Lung (tissue), 12 donors: Measurements from ENCODE around the gene IQGAP2. TPM values are rescaled to one million over a fixed set of nuclear protein-coding genes. Genes with fewer than 3 reads are reported as not detected.

ENCODE experiments used
- ATAC-seq: fragments of 200-7000 bp; cut with Tn5 transposase; one replicate; pipeline ENCODE4 v1.9.1; 2020; ENCODE audit warnings: moderate number of reproducible peaks; ENCODE audit not compliant: insufficient read depth, low FRiP score
- DNase-seq, 3 donors: peaks; one replicate each; pipeline ENCODE4 v3.0.0-alpha.2; 2013 to 2017
- H3K27ac ChIP-seq, 2 donors: one replicate each; pipeline ENCODE4 v1.5.1; 2013; ENCODE audit warnings: mild to moderate bottlenecking in 2 of 2, moderate library complexity in 2 of 2, control low read depth in 1 of 2, inconsistent platforms in 1 of 2, low read depth in 1 of 2, low read length in 1 of 2
- H3K27me3 ChIP-seq, 3 donors: one replicate each; pipeline ENCODE4 v1.5.1; 2013; ENCODE audit warnings: low read length in 2 of 3; ENCODE audit not compliant: control insufficient read depth in 3 of 3, insufficient read depth in 3 of 3
- H3K36me3 ChIP-seq, 4 donors: one replicate each; pipeline ENCODE4 v1.5.1; 2013; ENCODE audit warnings: low read length in 4 of 4, mild to moderate bottlenecking in 1 of 4, moderate library complexity in 1 of 4; ENCODE audit not compliant: control insufficient read depth in 4 of 4, insufficient read depth in 4 of 4
- H3K4me1 ChIP-seq, 5 donors: one replicate each; pipeline ENCODE4 v1.5.1; 2013; ENCODE audit warnings: low read length in 5 of 5, mild to moderate bottlenecking in 2 of 5, moderate library complexity in 1 of 5; ENCODE audit not compliant: control insufficient read depth in 5 of 5, insufficient read depth in 5 of 5
- H3K4me3 ChIP-seq: one replicate; pipeline ENCODE4 v1.5.1; 2013; ENCODE audit warnings: mild to moderate bottlenecking, control low read depth, moderate library complexity
- H3K9ac ChIP-seq, 2 donors: one replicate each; pipeline ENCODE4 v1.5.1; 2013; ENCODE audit warnings: low read length in 2 of 2, control low read depth in 1 of 2; ENCODE audit not compliant: insufficient read depth in 1 of 2
- H3K9me3 ChIP-seq, 4 donors: one replicate each; pipeline ENCODE4 v1.5.1; 2013; ENCODE audit warnings: low read length in 3 of 4, mild to moderate bottlenecking in 1 of 4, moderate library complexity in 1 of 4; ENCODE audit not compliant: control insufficient read depth in 4 of 4, insufficient read depth in 3 of 4
- WGBS, 2 donors: extraction: QIAGEN DNeasy Blood & Tissue Kit; methylation state at CpG; one replicate each; pipeline ENCODE4 v1.1.7; 2013; 5-methylcytosine and 5-hydroxymethylcytosine counted together
- polyA plus RNA-seq, 2 donors: library from polyadenylated mRNA; stranded (reverse); fragments of 200-250 nt; gene quantifications; one replicate each; pipeline ENCODE4 v1.2.1, GENCODE V29; 2013
- total RNA-seq, 2 donors: library from RNA; depleted of rRNA in 1 of 2; stranded (reverse); fragments of >200 nt in 1 of 2; gene quantifications; one replicate each; pipeline ENCODE4 v1.2.1, GENCODE V29; 2014 to 2021
- TF ChIP-seq, protein P1 (sequence below): IDR thresholded peaks from 2 replicates; pipeline ENCODE4 v1.5.1; 2012; ENCODE audit warnings: mild to moderate bottlenecking; ENCODE audit errors: control extremely low read depth, extremely low read depth
- donor health status: control.
- donor health status: control.
- donor health status: Bipolar disorder and iron deficiency.
- donor health status: healthy.
- donor health status: DM: yes; HTN: yes; CAD: no.

IQGAP2 gene
- total and polyA plus RNA-seq, 4 donors = 6.0 to 33.6 (median 13.7) TPM

GRCh38 chr5:76469656-76470290 lies 66.7 kb downstream of the IQGAP2 start:
- TF ChIP-seq, protein P1, sequence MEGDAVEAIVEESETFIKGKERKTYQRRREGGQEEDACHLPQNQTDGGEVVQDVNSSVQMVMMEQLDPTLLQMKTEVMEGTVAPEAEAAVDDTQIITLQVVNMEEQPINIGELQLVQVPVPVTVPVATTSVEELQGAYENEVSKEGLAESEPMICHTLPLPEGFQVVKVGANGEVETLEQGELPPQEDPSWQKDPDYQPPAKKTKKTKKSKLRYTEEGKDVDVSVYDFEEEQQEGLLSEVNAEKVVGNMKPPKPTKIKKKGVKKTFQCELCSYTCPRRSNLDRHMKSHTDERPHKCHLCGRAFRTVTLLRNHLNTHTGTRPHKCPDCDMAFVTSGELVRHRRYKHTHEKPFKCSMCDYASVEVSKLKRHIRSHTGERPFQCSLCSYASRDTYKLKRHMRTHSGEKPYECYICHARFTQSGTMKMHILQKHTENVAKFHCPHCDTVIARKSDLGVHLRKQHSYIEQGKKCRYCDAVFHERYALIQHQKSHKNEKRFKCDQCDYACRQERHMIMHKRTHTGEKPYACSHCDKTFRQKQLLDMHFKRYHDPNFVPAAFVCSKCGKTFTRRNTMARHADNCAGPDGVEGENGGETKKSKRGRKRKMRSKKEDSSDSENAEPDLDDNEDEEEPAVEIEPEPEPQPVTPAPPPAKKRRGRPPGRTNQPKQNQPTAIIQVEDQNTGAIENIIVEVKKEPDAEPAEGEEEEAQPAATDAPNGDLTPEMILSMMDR = no peak
- WGBS, 2 donors = 94 to 99% methylated on average over 3 of the region's 3 CpGs
- H3K4me1 ChIP-seq = no peaks in the 10 kb centered on the region
- H3K4me3 ChIP-seq = no peak overlapping the region
- no peaks in the 10 kb centered on the region for H3K27me3 ChIP-seq
- peaks cover 0 to 2% (median 0%) of the 10 kb centered on the region in 4 donors for H3K36me3 ChIP-seq
- DNase-seq (no peak), ATAC-seq (no peak)
- no peak overlapping the region for H3K9ac ChIP-seq
- H3K27ac ChIP-seq = no peak overlapping the region
- no peaks in the 10 kb centered on the region for H3K9me3 ChIP-seq

GRCh38 chr5:76470976-76471375 lies 67.9 kb downstream of the IQGAP2 start:
- H3K9me3 ChIP-seq = no peaks in the 10 kb centered on the region
- 57 to 75% methylated on average over 3 of the region's 3 CpGs for WGBS, 2 donors
- ATAC-seq = no peak
- no peak overlapping the region for H3K27ac ChIP-seq
- no peak overlapping the region for H3K9ac ChIP-seq
- H3K4me3 ChIP-seq = no peak overlapping the region
- TF ChIP-seq, protein P1 = no peak
- peaks cover 0 to 2% (median 0%) of the 10 kb centered on the region in 4 donors for H3K36me3 ChIP-seq
- no peaks in the 10 kb centered on the region for H3K27me3 ChIP-seq
- H3K4me1 ChIP-seq = no peaks in the 10 kb centered on the region
- DNase-seq = peak in 1 of 3 donors; percentile 16

- no peaks in the 10 kb centered on the region for H3K4me1 ChIP-seq
- H3K27ac ChIP-seq = no peak overlapping the region
- 57 to 71% methylated on average over 1 of the region's 1 CpG for WGBS, 2 donors
- peaks cover 0 to 2% (median 0%) of the 10 kb centered on the region in 4 donors for H3K36me3 ChIP-seq
- H3K27me3 ChIP-seq = no peaks in the 10 kb centered on the region
- no peak overlapping the region for H3K9ac ChIP-seq
- TF ChIP-seq, protein P1 = no peak
- ATAC-seq = no peak
- DNase-seq = no peak
- H3K4me3 ChIP-seq = no peak overlapping the region
- H3K9me3 ChIP-seq = no peaks in the 10 kb centered on the region
Measured at GRCh38 chr5:76471406-76471805, 68.3 kb downstream of the IQGAP2 start.

- DNase-seq = no peak
- Histone ChIP-seq H3K9me3 (no peaks in the 10 kb centered on the region), H3K27ac (no peak overlapping the region), H3K9ac (no peak overlapping the region), H3K36me3 (peaks cover 0 to 2% (median 0%) of the 10 kb centered on the region in 4 donors), H3K27me3 (no peaks in the 10 kb centered on the region), H3K4me1 (no peaks in the 10 kb centered on the region), H3K4me3 (no peak overlapping the region)
- TF ChIP-seq, protein P1 = no peak
- 86 to 94% methylated on average over 6 of the region's 6 CpGs for WGBS, 2 donors
- ATAC-seq = no peak
Measured at GRCh38 chr5:76471987-76472334, 68.9 kb downstream of the IQGAP2 start.
